Chondrocyte (in vitro differentiated cells): Measurements from ENCODE around the gene TEFM. TPM values are rescaled to one million over a fixed set of nuclear protein-coding genes. Genes with fewer than 3 reads are reported as not detected.

Experiments
- DNase-seq: peaks from one replicate; pipeline ENCODE4 v3.0.0; 2021; ENCODE audit warnings: mixed read lengths, low spot score
- H3K27ac Mint-ChIP-seq: one replicate; pipeline ENCODE4 v1.8.0; 2021; ENCODE audit warnings: mild to moderate bottlenecking, moderate library complexity, mixed read lengths; ENCODE audit not compliant: unreplicated experiment
- H3K27me3 Mint-ChIP-seq: 2 replicates; pipeline ENCODE4 v1.8.0; 2021; ENCODE audit warnings: low read depth, mixed read lengths
- H3K36me3 Mint-ChIP-seq: 2 replicates; pipeline ENCODE4 v1.8.0; 2021; ENCODE audit warnings: low read depth, mixed read lengths
- H3K4me1 Mint-ChIP-seq: 2 replicates; pipeline ENCODE4 v1.8.0; 2021; ENCODE audit warnings: low read depth, mild to moderate bottlenecking, mixed read lengths
- H3K4me3 Mint-ChIP-seq: one replicate; pipeline ENCODE4 v1.8.0; 2021; ENCODE audit warnings: mild to moderate bottlenecking, moderate library complexity, mixed read lengths; ENCODE audit not compliant: unreplicated experiment
- H3K9me3 Mint-ChIP-seq: 2 replicates; pipeline ENCODE4 v1.8.0; 2021; ENCODE audit warnings: low read depth, mixed read lengths
- total RNA-seq: library from RNA; stranded (reverse); gene quantifications from 3 replicates; pipeline ENCODE4 v1.2.1, GENCODE V29; 2021
- TF ChIP-seq, protein P1 (sequence below): fragments of 200-600 bp; sonication (generic); IDR thresholded peaks from 2 replicates; pipeline ENCODE4 v1.5.0; 2021; ENCODE audit warnings: antibody characterized with exemption, mild to moderate bottlenecking, moderate library complexity

TEFM gene
- total RNA-seq, 1 donor from 2014 or later: 10.8 TPM

DNA sequence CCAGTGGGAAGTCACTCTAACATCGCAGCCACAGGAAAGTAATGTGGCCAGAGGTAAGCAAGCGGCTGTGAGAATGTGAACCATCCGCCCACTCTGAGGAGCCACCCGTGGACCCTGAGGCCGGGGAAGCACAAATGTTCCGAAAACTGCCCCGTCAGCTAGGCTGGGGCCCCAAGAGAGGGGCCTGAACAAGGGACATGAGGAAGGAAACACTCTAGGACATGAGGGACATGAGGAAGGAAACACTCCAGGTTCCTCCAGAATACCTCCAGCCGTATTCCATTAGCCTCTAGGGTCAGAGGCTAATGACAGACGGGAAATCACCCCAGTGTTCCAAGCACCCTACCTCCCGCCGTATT is 317 bp downstream of the TEFM start:
- TF ChIP-seq, protein P1, sequence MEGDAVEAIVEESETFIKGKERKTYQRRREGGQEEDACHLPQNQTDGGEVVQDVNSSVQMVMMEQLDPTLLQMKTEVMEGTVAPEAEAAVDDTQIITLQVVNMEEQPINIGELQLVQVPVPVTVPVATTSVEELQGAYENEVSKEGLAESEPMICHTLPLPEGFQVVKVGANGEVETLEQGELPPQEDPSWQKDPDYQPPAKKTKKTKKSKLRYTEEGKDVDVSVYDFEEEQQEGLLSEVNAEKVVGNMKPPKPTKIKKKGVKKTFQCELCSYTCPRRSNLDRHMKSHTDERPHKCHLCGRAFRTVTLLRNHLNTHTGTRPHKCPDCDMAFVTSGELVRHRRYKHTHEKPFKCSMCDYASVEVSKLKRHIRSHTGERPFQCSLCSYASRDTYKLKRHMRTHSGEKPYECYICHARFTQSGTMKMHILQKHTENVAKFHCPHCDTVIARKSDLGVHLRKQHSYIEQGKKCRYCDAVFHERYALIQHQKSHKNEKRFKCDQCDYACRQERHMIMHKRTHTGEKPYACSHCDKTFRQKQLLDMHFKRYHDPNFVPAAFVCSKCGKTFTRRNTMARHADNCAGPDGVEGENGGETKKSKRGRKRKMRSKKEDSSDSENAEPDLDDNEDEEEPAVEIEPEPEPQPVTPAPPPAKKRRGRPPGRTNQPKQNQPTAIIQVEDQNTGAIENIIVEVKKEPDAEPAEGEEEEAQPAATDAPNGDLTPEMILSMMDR: no peak
- DNase-seq: no peak
- H3K27me3 Mint-ChIP-seq: no peaks in the 10 kb centered on the region
- peak overlapping the region; percentile 99 for H3K4me3 Mint-ChIP-seq
- H3K9me3 Mint-ChIP-seq: no peaks in the 10 kb centered on the region
- peak overlapping the region; percentile 97 for H3K27ac Mint-ChIP-seq
- peaks cover 5% of the 10 kb centered on the region for H3K36me3 Mint-ChIP-seq
- H3K4me1 Mint-ChIP-seq: peaks cover 23% of the 10 kb centered on the region

- DNase-seq: no peak
- H3K27me3 Mint-ChIP-seq: no peaks in the 10 kb centered on the region
- no peak overlapping the region for H3K27ac Mint-ChIP-seq
- H3K4me1 Mint-ChIP-seq: no peaks in the 10 kb centered on the region
- peaks cover 3% of the 10 kb centered on the region for H3K36me3 Mint-ChIP-seq
- no peaks in the 10 kb centered on the region for H3K9me3 Mint-ChIP-seq
- TF ChIP-seq, protein P1: no peak
- no peak overlapping the region for H3K4me3 Mint-ChIP-seq
These were observed 8.7 kb downstream of the TEFM start for GRCh38 chr17:30897311-30897710.

- DNase-seq: no peak
- no peak overlapping the region for H3K4me3 Mint-ChIP-seq
- H3K4me1 Mint-ChIP-seq: no peaks in the 10 kb centered on the region
- H3K36me3 Mint-ChIP-seq: peaks cover 2% of the 10 kb centered on the region
- no peak overlapping the region for H3K27ac Mint-ChIP-seq
- TF ChIP-seq, protein P1: no peak
- H3K9me3 Mint-ChIP-seq: no peaks in the 10 kb centered on the region
- no peaks in the 10 kb centered on the region for H3K27me3 Mint-ChIP-seq
These were observed 11.8 kb downstream of the TEFM start for GRCh38 chr17:30894236-30894635.

DNA sequence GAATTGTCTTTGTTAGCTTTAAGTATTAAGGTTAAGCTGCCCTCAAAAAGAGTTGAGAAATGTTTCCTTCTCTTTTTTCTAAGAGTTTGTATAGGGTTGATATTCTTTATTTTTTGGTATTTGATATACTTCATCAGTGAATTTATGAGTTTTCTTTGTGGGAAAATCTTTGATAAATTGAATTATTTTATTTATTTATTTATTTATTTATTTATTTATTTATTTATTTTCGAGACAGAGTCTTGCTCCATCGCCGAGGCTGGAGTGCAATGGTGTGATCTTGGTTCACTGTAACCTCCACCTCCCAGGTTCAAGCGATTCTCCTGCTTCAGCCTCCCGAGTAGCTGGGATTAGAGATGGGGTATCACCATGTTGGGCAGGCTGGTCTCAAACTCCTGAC is 19.9 kb downstream of the TEFM start:
- no peaks in the 10 kb centered on the region for H3K9me3 Mint-ChIP-seq
- TF ChIP-seq, protein P1: no peak
- no peak for DNase-seq
- no peak overlapping the region for H3K4me3 Mint-ChIP-seq
- H3K4me1 Mint-ChIP-seq: no peaks in the 10 kb centered on the region
- H3K27me3 Mint-ChIP-seq: no peaks in the 10 kb centered on the region
- H3K27ac Mint-ChIP-seq: no peak overlapping the region
- H3K36me3 Mint-ChIP-seq: no peaks in the 10 kb centered on the region

DNA sequence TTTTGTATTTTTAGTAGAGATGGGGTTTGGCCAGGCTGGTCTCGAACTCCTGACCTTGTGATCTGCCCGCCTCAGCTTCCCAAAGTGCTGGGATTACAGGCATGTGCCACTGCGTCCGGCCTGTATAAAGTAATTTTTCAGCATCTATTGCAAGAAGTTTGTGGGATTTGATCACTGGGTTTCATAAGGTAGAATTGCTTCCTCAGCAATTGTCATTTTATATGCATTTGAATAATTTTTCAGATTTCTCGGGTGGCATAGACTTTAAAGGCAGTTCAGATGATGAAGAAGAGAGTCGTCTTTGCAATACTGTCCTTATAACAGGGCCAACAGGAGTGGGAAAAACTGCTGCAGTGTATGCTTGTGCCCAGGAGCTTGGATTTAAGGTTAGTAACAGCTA is 37.0 kb downstream of the TEFM start:
- no peak for DNase-seq
- Mint-ChIP-seq H3K27me3 (no peaks in the 10 kb centered on the region), H3K27ac (no peak overlapping the region), H3K4me1 (no peaks in the 10 kb centered on the region), H3K36me3 (peaks cover 3% of the 10 kb centered on the region), H3K4me3 (no peak overlapping the region), H3K9me3 (no peaks in the 10 kb centered on the region)
- TF ChIP-seq, protein P1: no peak
